ENCODE measurements around the gene FOSB.

The FOSB gene

GRCh38 chr19:45485305-45486077 is 17.7 kb downstream of the FOSB start:
- DNase-seq, result peak; percentile 96

- DNase-seq, result no peak
Measured at GRCh38 chr19:45488708-45489107, 20.9 kb downstream of the FOSB start.

GRCh38 chr19:45489216-45489855 is 21.5 kb downstream of the FOSB start:
- DNase-seq, result no peak

GRCh38 chr19:45492137-45492626 is 24.4 kb downstream of the FOSB start:
- DNase-seq, result no peak

GRCh38 chr19:45492627-45493470 is 25.1 kb downstream of the FOSB start:
- peak; percentile 51 for DNase-seq

- no peak for DNase-seq
Measured at GRCh38 chr19:45494261-45494916, 26.6 kb downstream of the FOSB start.

GRCh38 chr19:45495178-45495577 is 27.4 kb downstream of the FOSB start:
- no peak for DNase-seq

- DNase-seq, result no peak
Measured at GRCh38 chr19:45496349-45496953, 28.7 kb downstream of the FOSB start.

- DNase-seq, result no peak
Measured at GRCh38 chr19:45497791-45498190, 30.0 kb downstream of the FOSB start.

GRCh38 chr19:45498411-45499195 is 30.8 kb downstream of the FOSB start, which contains the start of gene PPM1N:
TSS of gene PPM1N (plus strand) at chr19:45498443. CDS start at chr19:45498473, 30 bp downstream.
- DNase-seq, result no peak

- no peak for DNase-seq
Measured at GRCh38 chr19:45499196-45500180, 31.7 kb downstream of the FOSB start.

- DNase-seq, result no peak
Measured at GRCh38 chr19:45500918-45501729, 33.3 kb downstream of the FOSB start.

GRCh38 chr19:45501730-45502014 is 33.9 kb downstream of the FOSB start:
- no peak for DNase-seq

- no peak for DNase-seq
Measured at GRCh38 chr19:45502111-45502510, 34.3 kb downstream of the FOSB start.

GRCh38 chr19:45503909-45504308 is 36.1 kb downstream of the FOSB start:
- no peak for DNase-seq

GRCh38 chr19:45505151-45505995 is 37.6 kb downstream of the FOSB start:
- DNase-seq, result peak; percentile 55

- DNase-seq, result no peak
Measured at GRCh38 chr19:45505996-45506245, 38.1 kb downstream of the FOSB start.

- DNase-seq, result peak; percentile 92
Measured at GRCh38 chr19:45506246-45506988, 38.6 kb downstream of the FOSB start.
